Right ventricle myocardium inferior (tissue), 1 donor: ENCODE data around the gene YIPF3. TPM values are rescaled to one million over a fixed set of nuclear protein-coding genes. Genes with fewer than 3 reads are reported as not detected.
"Not testable (repeated sequence)": the region's sequence is repeated elsewhere in the genome, so short reads cannot be mapped to it uniquely, and the experiment has no call there.

Experiments
- ATAC-seq: fragments of 200-7000 bp; cut with Tn5 transposase; one replicate; pipeline ENCODE4 v1.9.1; 2020; ENCODE audit warnings: mild to moderate bottlenecking, moderate library complexity
- DNase-seq: peaks from one replicate; pipeline ENCODE4 v3.0.0; 2021; ENCODE audit errors: missing footprints
- intact Hi-C: fragments of 100-400 bp; cut with DNase I; formaldehyde crosslinking; loops from one replicate; pipeline ENCODE4 v1.11.0; 2022
- total RNA-seq: library from RNA; stranded (reverse); fragmentation: NEBNext Ultra II Directional; extraction: Animal tissue kit (Norgen Biotek cat#: 25700); gene quantifications from one replicate; pipeline ENCODE4 v1.2.1, GENCODE V29; 2021
- donor health status: DM: no; HTN: yes; CAD: no; lungs with severe emphysema.

Gene YIPF3
- total RNA-seq, 1 donor from 2014 or later = 72.2 TPM

- ATAC-seq (peak; percentile 51), DNase-seq (peak; percentile 71)
- intact Hi-C loops = loop anchor here (10.0 kb wide), 1 partner anchor 727 kb away; the partner anchor contains the start of gene BICRAL
Observed at GRCh38 chr6:43511824-43512415, 4.8 kb downstream of the YIPF3 start.

GRCh38 chr6:43510827-43511163, 5.9 kb downstream of the YIPF3 start:
- DNase-seq (peak; percentile 62), ATAC-seq (peak; percentile 4)
- intact Hi-C loops = loop anchor here (10.0 kb wide), 1 partner anchor 726 kb away; the partner anchor contains the start of gene BICRAL

GRCh38 chr6:43509984-43510826, 6.5 kb downstream of the YIPF3 start, which contains the start of gene LRRC73:
Gene LRRC73 (minus strand): TSS chr6:43510346. CDS start chr6:43509785, 561 bp downstream.
- ATAC-seq (peak; percentile 84), DNase-seq (peak; percentile 96)
- intact Hi-C loops = loop anchor here (10.0 kb wide), 1 partner anchor 725 kb away; the partner anchor contains the start of gene BICRAL

GRCh38 chr6:43509142-43509983, 7.4 kb downstream of the YIPF3 start:
- ATAC-seq (no peak), DNase-seq (no peak)
- intact Hi-C loops = no loop called here

GRCh38 chr6:43508481-43509141, 8.1 kb downstream of the YIPF3 start:
- intact Hi-C loops = no loop called here
- no peak for ATAC-seq
- DNase-seq = no peak

GRCh38 chr6:43506667-43507471, 9.9 kb downstream of the YIPF3 start:
- ATAC-seq (peak; percentile 48), DNase-seq (no peak)
- intact Hi-C loops = loop anchor here (1.0 kb wide), 2 partner anchors 53 to 121 kb away; no protein-coding TSS in a partner anchor

GRCh38 chr6:43506171-43506570, 10.6 kb downstream of the YIPF3 start:
- intact Hi-C loops = loop anchor here (1.0 kb wide), 2 partner anchors 52 to 120 kb away; no protein-coding TSS in a partner anchor
- DNase-seq (no peak), ATAC-seq (no peak)

- intact Hi-C loops = loop anchor here (1.0 kb wide), 2 partner anchors 51 to 119 kb away; no protein-coding TSS in a partner anchor
- ATAC-seq = no peak
- no peak for DNase-seq
Observed at GRCh38 chr6:43505718-43506117, 11.0 kb downstream of the YIPF3 start.

- DNase-seq (no peak), ATAC-seq (no peak)
- intact Hi-C loops = no loop called here
Observed at GRCh38 chr6:43504756-43505593, 11.8 kb downstream of the YIPF3 start.

GRCh38 chr6:43503443-43503842, 13.3 kb downstream of the YIPF3 start:
- intact Hi-C loops = loop anchor here (1.0 kb wide), 1 partner anchor 120 kb away; no protein-coding TSS in a partner anchor
- DNase-seq (no peak), ATAC-seq (no peak)

GRCh38 chr6:43502666-43503065, 14.1 kb downstream of the YIPF3 start:
- DNase-seq = no peak
- ATAC-seq = peak; percentile 52
- intact Hi-C loops = loop anchor here (1.0 kb wide), 1 partner anchor 119 kb away; no protein-coding TSS in a partner anchor

GRCh38 chr6:43500921-43501320, 15.8 kb downstream of the YIPF3 start:
- ATAC-seq (no peak), DNase-seq (no peak)
- intact Hi-C loops = no loop called here

GRCh38 chr6:43499028-43499815, 17.5 kb downstream of the YIPF3 start:
- intact Hi-C loops = no loop called here
- no peak for ATAC-seq
- no peak for DNase-seq

- ATAC-seq, intact Hi-C loops, DNase-seq: not testable (repeated sequence)
Observed at GRCh38 chr6:43498291-43498690, 18.4 kb downstream of the YIPF3 start.

GRCh38 chr6:43497689-43498088, 19.0 kb downstream of the YIPF3 start:
- ATAC-seq = no peak

GRCh38 chr6:43497129-43497396, 19.7 kb downstream of the YIPF3 start:
- ATAC-seq (no peak), DNase-seq (no peak)
- intact Hi-C loops = loop anchor here (2.0 kb wide), 1 partner anchor 42 kb away; the partner anchor contains the start of gene DLK2

More at GRCh38 chr6:43497689-43498088, 19.0 kb downstream of the YIPF3 start:
- DNase-seq = no peak
- intact Hi-C loops = loop anchor here (2.0 kb wide), 1 partner anchor 43 kb away; the partner anchor contains the start of gene DLK2
